AG10803 (cell line): ENCODE data around the gene SUGP2.

Source experiments
- DNase-seq: peaks from one replicate; pipeline ENCODE4 v3.0.0; 2010; ENCODE audit warnings: low read depth
- H3K4me3 ChIP-seq: 2 replicates; pipeline ENCODE4 v1.5.1; 2011; ENCODE audit warnings: mild to moderate bottlenecking, low read length, control low read depth
- TF ChIP-seq, protein P1 (sequence below): conservative IDR thresholded peaks from 2 replicates; pipeline ENCODE4 v1.5.1; 2011; ENCODE audit warnings: mild to moderate bottlenecking, low read length, control low read depth, inconsistent platforms

The SUGP2 gene

GRCh38 chr19:18946335-18946734 is 87.0 kb downstream of the SUGP2 start:
- no peak overlapping the region for H3K4me3 ChIP-seq
- TF ChIP-seq, protein P1, sequence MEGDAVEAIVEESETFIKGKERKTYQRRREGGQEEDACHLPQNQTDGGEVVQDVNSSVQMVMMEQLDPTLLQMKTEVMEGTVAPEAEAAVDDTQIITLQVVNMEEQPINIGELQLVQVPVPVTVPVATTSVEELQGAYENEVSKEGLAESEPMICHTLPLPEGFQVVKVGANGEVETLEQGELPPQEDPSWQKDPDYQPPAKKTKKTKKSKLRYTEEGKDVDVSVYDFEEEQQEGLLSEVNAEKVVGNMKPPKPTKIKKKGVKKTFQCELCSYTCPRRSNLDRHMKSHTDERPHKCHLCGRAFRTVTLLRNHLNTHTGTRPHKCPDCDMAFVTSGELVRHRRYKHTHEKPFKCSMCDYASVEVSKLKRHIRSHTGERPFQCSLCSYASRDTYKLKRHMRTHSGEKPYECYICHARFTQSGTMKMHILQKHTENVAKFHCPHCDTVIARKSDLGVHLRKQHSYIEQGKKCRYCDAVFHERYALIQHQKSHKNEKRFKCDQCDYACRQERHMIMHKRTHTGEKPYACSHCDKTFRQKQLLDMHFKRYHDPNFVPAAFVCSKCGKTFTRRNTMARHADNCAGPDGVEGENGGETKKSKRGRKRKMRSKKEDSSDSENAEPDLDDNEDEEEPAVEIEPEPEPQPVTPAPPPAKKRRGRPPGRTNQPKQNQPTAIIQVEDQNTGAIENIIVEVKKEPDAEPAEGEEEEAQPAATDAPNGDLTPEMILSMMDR = no peak
- no peak for DNase-seq

DNA sequence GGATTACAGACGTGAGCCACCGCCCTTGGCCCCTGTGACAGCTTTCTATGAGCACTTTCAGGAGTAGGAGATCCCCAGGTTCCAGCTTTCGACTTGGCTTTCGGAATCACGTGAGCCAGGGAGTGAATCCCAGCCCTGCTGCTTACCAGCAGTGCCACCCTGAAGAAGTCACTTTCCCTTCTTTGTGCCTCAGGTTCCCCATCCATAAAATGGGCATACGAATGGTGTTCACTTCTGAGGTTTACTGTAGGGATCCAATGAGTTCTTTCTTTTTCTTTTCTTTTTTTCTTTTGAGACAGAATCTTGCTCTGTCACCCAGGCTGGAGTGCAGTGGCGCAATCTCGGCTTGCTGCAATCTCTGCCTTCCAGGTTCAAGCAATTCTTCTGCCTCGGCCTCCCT is 88.0 kb downstream of the SUGP2 start:
- DNase-seq = no peak
- TF ChIP-seq, protein P1 = no peak
- H3K4me3 ChIP-seq = no peak overlapping the region

- TF ChIP-seq, protein P1 = no peak
- no peak for DNase-seq
- H3K4me3 ChIP-seq = no peak overlapping the region
Measured at GRCh38 chr19:18943465-18943864, 89.9 kb downstream of the SUGP2 start.

GRCh38 chr19:18942692-18943091 is 90.6 kb downstream of the SUGP2 start:
- TF ChIP-seq, protein P1 = no peak
- no peak overlapping the region for H3K4me3 ChIP-seq

GRCh38 chr19:18941628-18942354 is 91.5 kb downstream of the SUGP2 start:
- TF ChIP-seq, protein P1 = no peak
- DNase-seq = no peak
- peak overlapping the region; percentile 57 for H3K4me3 ChIP-seq

More at GRCh38 chr19:18942692-18943091, 90.6 kb downstream of the SUGP2 start:
- DNase-seq = no peak
